Breast epithelium (tissue), 3 donors: ENCODE data around the gene ITPR2.

Experiments used
- POLR2A ChIP-seq: fragments of 450-650 bp; IDR thresholded peaks from one replicate; pipeline ENCODE4 v1.6.1; 2016; ENCODE audit warnings: antibody characterized with exemption, mild to moderate bottlenecking, moderate library complexity
- POLR2AphosphoS5 ChIP-seq, 3 donors: sonication (generic); formaldehyde crosslinking; IDR thresholded peaks; one replicate each; pipeline ENCODE4 v1.6.1; 2017; ENCODE audit warnings: antibody characterized with exemption in 3 of 3
- TF ChIP-seq, protein P1 (sequence below), 3 donors: fragments of 450-650 bp; IDR thresholded peaks; one replicate each; pipeline ENCODE4 v1.5.1; 2016 to 2017; ENCODE audit warnings: antibody characterized with exemption in 3 of 3, mild to moderate bottlenecking in 3 of 3, moderate library complexity in 3 of 3

DNA sequence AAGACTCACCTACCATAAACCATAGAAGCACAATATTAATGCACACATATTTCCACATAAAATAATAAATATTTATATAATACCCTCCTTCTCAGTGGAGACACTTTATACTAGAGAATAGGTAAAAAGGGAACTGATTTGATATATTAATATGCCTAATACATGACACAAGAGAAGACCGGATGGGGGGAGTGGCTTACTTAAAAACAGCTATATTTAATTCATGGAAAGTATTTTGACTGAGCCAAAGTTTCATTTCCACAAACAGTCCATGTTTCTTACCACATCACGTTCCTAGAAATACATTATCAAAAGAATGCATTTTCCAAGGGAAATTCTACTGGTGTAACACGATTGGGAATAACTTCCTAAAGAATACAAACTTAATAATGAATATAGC, 63.4 kb downstream of the ITPR2 start:
- no peak for TF ChIP-seq POLR2A
- TF ChIP-seq, protein P1, sequence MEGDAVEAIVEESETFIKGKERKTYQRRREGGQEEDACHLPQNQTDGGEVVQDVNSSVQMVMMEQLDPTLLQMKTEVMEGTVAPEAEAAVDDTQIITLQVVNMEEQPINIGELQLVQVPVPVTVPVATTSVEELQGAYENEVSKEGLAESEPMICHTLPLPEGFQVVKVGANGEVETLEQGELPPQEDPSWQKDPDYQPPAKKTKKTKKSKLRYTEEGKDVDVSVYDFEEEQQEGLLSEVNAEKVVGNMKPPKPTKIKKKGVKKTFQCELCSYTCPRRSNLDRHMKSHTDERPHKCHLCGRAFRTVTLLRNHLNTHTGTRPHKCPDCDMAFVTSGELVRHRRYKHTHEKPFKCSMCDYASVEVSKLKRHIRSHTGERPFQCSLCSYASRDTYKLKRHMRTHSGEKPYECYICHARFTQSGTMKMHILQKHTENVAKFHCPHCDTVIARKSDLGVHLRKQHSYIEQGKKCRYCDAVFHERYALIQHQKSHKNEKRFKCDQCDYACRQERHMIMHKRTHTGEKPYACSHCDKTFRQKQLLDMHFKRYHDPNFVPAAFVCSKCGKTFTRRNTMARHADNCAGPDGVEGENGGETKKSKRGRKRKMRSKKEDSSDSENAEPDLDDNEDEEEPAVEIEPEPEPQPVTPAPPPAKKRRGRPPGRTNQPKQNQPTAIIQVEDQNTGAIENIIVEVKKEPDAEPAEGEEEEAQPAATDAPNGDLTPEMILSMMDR (IDR thresholded peaks at IDR 0.05): no peak
- no peak for TF ChIP-seq POLR2AphosphoS5 (IDR thresholded peaks at IDR 0.05)
